Measurements from ENCODE around the gene FBXO24.
A peak's percentile ranks its signal among the peaks of the same experiment; 100 is the strongest.

Gene FBXO24

DNA sequence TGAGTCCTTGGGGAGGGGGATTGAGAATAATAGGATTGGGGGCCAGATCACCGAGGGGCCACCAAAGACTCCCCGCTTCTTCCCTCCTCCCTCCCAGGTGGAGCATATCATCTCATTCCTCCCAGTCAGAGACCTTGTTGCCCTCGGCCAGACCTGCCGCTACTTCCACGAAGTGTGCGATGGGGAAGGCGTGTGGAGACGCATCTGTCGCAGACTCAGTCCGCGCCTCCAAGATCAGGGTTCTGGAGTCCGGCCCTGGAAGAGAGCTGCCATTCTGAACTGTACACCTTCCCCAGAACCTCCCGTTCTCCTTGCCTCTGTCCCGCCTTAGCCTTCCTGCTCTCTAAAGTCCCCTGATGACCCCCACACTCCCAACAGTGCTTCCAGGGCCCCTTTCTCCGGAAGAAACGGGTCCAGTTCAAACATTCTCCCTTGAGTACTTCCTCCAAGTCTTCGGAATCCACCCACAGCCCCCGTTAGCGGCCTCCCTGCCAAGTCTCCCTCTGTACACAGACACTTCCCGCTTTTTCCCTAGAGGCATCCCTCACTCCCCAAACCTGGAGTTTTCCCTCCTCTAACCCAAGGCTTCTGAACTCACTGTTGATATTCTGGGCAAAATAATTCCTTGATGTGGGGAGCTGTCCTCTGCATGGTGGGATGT is 4.1 kb downstream of the FBXO24 start:
- no peak for DNase-seq (ENCODE audit: low read depth in 3 of 3, low spot score in 1 of 3)

DNA sequence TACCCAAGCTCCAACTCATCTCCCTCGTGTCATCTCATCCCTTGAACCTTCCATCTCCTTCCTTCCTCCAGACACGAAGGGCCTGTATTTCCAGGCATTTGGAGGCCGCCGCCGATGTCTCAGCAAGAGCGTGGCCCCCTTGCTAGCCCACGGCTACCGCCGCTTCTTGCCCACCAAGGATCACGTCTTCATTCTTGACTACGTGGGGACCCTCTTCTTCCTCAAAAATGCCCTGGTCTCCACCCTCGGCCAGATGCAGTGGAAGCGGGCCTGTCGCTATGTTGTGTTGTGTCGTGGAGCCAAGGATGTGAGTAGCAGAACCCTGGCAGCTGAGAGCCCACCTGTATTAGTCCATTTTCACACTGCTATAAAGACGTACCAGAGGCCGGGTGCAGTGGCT is 5.5 kb downstream of the FBXO24 start:
- no peak for DNase-seq (ENCODE audit: low read depth in 3 of 3, low spot score in 1 of 3)

DNA sequence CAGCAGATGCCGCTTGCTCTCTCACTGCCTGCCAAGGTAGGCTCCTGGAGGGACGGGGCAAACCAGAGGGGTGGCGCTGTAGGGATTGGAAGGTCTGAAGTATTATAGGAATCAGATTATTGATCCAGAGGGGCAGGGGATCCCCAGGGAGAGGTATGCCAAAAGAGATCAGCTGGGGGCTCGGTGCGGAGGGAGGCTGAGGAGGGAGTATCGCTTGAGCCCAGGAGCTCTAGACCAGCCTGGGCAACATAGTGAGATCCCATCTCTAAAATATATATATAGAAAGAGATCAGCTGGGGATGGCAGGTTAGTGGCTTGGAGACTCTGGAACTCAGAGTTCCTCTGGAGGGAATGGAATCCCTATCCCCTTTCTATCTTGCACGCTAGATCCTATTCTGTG is 9.1 kb downstream of the FBXO24 start:
- no peak for DNase-seq (ENCODE audit: low read depth in 3 of 3, low spot score in 1 of 3)

DNA sequence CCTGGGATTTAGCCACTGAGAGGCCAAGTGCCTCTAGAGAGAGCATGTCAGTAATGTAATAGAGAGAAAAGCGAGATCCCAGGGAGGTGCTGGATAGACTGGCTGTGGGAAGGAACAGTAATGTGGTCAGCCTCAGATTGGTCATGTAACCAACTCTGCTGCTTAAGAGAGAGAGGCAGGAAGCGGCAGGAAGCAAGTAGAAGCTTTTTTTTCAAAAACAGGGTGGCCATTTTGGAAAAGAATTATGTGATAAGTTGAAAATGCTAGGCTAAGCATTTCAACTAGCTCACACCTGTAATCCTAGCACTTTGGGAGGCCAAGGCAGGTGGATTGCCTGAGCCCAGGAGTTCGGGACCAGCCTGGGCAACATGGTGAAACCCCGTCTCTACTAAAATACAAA is 12.3 kb downstream of the FBXO24 start:
- DNase-seq (ENCODE audit: low read depth in 3 of 3, low spot score in 1 of 3) = no peak

DNA sequence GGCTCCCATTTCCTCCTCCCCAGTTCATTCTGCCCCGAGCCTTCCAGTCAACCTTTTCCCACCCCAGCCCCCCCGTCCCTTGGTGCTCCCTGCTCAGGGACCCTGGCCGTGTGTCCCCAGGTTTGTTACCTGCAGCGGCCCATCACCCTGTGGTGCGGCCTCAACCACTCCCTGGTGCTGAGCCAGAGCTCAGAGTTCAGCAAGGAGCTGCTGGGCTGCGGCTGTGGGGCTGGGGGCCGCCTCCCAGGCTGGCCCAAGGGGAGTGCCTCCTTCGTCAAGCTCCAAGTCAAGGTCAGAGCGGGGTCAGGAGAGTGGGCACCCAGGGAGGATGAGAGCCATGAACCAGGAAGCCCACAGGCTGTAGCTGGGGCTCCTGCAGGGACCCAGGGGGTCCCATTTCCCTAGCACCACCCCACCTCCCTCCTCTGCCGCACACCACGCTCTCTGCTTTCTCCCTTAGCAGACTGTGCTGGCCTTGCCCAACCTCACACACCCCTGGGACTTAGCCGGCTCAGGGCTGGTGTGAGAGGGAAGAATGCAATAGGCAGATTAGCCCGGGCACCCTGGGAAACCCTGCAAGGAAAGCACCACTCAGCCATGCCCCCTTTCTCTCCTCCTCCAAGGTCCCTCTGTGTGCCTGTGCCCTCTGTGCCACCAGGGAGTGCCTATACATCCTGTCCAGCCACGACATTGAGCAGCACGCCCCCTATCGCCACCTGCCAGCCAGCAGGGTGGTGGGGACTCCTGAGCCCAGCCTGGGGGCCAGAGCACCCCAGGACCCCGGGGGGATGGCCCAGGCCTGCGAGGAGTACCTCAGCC is 14.0 kb downstream of the FBXO24 start:
- no peak for DNase-seq (ENCODE audit: low read depth in 3 of 3, low spot score in 1 of 3)

DNA sequence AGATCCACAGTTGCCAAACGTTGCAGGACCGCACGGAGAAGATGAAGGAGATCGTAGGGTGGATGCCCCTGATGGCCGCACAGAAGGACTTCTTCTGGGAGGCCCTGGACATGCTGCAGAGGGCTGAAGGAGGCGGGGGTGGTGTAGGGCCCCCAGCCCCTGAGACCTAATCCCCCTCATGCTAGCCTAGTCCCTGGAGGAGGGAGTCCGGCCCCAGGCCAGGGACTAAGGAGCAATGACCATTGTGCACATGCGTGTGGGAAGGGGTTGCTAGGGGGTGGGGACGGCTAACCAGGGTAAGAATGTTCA is 14.6 kb downstream of the FBXO24 start:
- DNase-seq (ENCODE audit: low read depth in 3 of 3, low spot score in 1 of 3) = no peak

DNA sequence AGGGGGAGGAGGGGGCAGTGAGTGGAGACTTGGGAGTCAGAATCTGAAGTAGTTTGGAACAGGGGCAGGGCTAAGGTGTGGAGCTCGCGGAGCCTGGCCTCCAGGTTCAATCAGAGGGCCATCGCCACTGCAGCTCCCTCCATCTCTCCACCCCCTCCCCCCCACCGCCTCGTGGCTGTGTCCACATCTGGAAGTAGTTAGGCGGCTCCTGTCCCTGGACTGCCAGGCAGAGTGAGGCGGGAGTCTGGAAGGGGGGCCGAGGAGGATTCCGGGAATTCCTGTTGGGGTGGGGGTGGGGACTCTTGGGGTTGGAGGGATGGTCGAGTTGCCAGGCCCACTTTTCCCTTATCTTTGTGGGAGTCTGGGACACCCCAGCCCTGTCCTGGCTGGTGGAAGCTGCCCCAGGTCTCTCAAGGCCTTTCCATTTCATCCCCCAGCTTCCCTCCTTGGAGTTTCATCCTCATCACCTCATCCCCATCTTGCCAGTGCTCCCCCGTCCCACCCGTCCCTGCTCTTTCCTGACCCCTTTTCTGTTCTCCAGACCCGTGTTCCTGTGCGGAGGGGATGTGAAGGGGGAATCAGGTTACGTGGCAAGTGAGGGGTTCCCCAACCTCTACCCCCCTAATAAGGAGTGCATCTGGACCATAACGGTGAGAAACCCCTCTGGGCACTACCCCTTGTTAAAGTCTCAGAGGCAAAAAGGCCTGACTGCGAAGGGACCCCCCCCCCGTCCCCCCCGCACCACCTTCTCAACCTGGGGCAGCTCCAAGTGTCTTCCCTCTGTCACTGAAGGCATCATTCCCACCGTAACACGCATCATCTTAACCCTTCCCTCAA is 17.0 kb downstream of the FBXO24 start:
- DNase-seq (ENCODE audit: low read depth in 3 of 3, low spot score in 1 of 3) = no peak

DNA sequence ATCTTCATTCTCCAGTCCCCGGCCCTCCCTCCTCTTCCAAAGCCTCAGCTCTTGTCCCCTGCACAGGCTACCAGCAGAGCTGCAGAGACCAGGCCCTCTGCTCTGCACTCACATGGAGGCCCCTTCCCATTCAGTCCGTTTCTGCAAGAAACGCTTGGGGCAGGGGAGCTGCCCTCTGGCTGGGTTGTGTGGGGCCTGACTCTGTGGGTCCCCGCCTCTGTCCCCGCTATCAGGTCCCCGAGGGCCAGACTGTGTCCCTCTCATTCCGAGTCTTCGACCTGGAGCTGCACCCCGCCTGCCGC is 17.5 kb downstream of the FBXO24 start:
- DNase-seq (ENCODE audit: low read depth in 3 of 3, low spot score in 1 of 3) = no peak

DNA sequence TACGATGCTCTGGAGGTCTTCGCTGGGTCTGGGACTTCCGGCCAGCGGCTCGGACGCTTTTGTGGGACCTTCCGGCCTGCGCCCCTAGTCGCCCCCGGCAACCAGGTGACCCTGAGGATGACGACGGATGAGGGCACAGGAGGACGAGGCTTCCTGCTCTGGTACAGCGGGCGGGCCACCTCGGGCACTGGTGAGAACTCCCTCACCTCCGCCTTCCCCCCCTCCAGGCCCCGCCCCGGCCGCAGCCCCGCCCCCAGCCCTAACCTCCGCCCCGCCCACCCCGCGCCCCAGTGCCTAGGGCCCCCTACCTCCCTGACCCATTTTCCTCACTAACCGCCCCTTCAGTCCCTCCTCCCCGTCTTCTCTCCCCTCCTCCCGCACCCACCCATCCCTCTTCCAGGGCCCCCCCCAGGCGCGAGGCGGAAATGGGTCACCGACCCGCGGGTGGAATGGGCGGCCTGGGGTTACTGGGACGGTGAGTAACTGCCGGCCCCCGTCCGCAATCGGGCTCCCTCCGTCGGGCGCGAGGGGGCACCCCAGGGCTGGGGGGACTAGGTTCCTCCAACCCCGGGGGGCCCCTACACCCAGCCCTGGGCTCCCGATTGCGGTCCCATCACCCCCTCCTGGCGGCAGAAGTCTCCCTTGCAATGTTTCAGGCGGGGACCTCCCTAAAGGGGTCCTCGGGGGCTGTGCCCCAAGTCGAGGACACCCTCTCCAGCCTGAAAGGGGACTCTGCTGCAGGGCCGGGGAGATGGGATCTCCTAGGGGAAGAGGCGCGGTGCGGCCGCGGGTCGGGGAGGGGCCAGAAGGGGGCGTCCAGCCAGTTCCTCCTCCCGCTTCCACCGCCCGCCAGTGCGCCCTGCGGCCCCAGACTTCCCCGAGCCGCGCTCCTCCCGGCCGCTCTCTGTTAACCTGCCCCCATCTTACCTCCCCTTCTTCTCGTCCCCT is 18.2 kb downstream of the FBXO24 start:
- DNase-seq (ENCODE audit: low read depth in 3 of 3, low spot score in 1 of 3) = peak in 2 of 3 donors; percentile 50 to 59

DNA sequence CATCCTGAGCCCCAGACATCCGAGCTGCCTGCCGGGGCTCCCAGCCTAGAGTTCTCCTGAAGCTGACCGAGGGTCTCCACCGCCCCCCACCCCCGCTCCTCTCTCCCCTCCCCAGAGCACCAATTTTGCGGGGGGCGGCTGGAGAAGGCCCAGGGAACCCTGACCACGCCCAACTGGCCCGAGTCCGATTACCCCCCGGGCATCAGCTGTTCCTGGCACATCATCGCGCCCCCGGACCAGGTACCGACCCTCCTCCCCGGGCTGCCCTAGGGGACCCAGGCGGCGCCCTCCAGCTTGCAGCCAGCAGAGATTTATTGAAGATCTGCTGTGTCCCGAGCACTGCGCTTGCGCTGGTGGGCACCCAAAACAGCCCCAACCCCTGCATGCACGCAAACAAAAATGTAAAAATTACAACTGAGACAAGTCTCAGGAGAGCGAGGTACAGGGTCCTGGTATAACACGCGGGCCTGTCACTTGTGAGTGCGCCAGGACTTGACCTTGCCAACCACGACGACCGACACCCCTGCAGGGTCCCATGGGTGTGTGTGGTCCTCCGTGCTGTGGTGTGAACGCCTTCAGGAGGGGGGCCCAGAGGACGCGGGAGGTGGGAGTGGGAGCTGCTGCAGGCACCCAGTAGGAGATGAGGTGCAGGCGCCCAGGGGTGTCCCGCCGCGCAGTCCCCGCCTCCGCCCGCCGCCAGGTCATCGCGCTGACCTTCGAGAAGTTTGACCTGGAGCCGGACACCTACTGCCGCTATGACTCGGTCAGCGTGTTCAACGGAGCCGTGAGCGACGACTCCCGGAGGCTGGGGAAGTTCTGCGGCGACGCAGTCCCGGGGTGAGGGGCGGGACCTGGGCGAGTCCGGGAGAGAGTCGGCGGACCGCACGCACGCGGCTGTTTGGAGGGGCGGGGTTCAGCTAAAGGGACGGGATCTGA is 19.1 kb downstream of the FBXO24 start:
- no peak for DNase-seq (ENCODE audit: low read depth in 3 of 3, low spot score in 1 of 3)

DNA sequence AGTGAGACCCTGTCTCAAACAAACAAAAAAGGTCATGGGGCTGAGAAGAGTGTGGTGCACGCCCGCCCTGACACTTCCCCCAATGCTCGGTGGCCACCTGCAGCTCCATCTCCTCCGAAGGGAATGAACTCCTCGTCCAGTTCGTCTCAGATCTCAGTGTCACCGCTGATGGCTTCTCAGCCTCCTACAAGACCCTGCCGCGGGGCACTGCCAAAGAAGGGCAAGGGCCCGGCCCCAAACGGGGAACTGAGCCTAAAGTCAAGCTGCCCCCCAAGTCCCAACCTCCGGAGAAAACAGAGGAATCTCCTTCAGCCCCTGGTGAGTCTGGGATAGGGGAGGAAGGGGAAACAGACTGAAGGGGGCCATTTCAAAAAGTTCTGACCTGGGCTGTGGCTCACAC is 20.2 kb downstream of the FBXO24 start:
- no peak for DNase-seq (ENCODE audit: low read depth in 3 of 3, low spot score in 1 of 3)

DNA sequence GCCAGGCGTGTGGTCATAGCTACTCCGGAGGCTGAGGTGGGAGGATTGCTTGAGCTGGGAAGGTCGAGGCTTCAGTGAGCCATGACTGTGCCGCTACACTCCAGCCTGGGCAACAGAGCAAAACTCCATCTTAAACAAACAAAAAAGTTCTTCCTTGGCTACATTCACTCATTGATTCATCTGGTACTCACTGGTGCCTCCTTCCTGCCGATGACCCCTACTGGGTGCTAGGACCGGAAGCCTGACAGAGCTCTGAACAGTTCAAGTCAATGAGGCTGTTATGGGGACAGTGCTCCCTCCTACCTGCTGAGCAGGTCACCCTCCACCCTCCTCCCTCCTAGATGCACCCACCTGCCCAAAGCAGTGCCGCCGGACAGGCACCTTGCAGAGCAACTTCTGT is 21.0 kb downstream of the FBXO24 start:
- no peak for DNase-seq (ENCODE audit: low read depth in 3 of 3, low spot score in 1 of 3)

DNA sequence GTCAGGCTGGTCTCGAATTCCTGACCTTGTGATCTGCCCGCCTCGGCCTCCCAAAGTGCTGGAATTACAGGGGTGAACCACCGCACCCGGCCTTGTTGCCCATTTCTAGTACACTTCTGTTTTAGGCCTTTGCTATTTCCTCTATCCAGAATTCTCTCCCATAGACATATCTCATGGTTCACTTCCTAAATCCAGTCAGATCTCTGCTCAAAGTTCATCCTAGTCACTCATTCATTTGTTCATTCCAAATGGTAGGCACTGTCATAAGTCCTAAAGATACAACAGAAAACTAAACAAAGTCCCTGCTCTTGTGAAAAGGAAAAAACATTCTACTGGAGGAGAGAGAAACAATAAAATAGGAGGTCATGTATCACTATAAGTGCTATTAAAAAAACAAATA is 23.8 kb downstream of the FBXO24 start:
- no peak for DNase-seq (ENCODE audit: low read depth in 3 of 3, low spot score in 1 of 3)

DNA sequence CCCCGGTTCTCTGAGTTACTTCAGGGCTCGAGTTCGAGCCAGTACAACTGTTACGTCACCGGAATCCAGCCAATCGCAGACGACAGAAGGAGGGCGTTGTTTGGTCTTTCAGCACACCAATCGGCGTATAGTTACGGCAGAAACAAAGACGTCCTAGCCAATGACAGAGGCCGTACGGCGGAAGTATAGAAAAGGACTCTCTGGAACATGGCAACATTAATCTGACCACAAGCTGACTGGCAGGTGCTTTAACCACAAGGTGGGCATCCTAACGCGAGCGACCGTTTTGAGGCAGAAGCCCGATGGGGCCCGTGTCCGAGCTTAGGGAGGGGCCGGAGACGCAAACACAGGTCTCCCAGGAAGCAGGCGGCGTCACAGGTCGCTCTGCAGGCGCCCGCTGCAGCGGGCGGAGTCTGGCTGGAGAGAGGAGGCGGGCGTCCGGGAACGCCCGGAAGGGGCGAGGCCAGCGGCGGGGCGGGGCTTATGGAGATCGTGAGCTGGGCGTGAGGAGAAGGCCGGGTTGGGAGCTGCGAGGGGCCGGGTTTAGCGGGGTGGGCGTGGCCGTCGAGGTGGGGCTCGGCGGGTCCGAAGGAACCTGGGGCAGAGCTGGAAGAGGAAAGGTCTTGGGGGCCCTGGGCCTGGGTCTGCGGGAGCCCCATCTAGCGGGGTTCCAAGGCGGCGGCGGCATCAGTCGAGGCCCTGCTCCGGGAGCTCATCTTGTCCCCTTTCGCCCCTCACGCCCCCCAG is 26.0 kb downstream of the FBXO24 start, which contains the start of gene MOSPD3:
Gene MOSPD3 (plus strand): TSS at position 558 of the 747 bp plus-strand sequence. CDS start 252 bp downstream, outside the sequence.
- DNase-seq (ENCODE audit: low read depth in 3 of 3, low spot score in 1 of 3) = peak; percentile 93 to 98 (median 96)

DNA sequence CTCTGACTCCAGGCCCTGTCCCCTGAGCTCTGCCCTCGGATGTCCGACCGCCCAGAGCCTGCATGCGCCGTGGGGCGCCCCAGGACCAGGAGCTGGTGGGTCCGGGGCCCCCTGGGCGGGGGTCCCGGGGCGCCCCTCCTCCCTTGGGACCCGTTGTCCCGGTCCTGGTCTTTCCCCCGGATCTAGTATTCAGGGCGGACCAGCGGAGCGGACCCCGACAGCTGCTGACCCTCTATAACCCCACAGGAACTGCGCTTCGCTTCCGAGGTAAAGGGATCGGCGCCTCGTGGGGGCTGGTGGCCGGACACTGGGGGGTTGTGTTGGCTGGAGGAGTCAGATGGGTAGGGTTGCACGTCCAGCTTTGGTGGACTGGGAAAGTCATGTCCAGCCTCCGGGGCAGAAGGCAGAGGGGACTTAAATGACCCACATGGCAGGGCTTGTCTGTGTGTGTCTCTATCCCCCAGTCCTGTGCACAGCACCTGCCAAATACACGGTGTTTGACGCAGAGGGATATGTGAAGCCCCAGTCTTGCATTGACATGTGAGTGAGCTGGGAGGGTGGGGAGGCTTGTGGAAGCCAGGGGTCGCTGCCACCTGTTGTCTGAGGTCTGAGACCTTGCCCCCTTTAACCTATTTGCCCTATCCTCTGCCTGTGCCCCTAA is 26.7 kb downstream of the FBXO24 start:
- no peak for DNase-seq (ENCODE audit: low read depth in 3 of 3, low spot score in 1 of 3)

DNA sequence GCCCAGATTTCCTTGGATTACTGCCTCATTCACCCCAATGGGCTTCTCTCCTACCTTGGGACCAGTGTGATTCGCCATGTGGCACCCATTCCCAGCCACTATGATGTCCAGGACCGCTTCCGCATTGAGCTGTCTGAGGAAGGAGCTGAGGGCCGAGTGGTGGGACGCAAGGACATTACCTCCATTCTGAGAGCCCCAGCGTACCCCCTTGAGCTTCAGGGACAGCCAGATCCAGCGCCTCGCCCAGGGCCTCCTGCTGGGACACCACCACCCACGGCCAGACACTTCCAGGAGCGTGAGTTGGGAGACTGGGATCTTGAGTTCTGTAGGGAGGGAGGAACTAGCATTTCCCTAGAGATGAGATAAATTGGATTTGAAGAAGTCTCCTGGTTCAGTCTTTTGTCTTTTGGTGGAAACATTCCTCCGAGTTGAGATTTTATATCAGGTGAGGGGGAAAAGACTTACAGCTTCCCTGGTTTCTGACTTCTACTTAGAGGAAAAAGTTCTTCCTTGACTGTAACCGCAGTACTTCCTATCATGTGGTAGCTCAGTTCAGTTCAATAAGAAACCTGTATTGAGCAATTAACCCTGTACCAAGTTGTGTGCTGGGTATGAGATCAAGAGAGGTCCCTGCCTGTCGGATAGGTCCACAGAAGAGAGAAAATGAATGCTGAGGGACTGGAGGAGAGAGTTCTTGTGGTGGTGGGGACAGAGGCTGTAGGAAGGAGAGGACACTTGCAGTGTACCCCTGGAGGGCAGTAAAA is 27.5 kb downstream of the FBXO24 start:
- no peak for DNase-seq (ENCODE audit: low read depth in 3 of 3, low spot score in 1 of 3)

DNA sequence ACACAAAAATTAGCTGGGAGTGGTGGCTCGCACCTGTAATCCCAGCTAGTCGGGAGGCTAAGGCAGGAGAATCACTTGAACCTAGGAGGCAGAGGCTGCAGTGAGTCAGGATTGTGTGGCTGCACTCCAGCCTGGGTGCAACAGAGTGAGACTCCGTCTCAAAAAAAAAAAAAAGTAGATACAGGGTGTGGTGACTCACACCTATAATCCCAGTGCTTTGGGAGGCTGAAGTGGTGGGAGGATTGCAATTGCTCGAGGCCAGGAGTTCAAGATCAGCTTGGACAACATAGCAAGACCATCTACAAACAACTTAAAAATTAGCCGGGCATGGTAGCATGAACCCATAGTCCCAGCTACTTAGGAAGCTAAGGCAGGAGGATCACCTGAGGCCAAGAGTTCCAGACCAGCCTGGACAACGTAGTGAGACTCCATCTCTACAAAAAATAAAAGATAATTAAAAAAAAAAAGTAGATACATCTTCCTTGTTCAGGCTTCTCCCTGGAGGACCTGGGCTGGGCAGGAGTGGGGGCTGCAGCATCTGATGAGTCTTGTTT is 28.3 kb downstream of the FBXO24 start:
- no peak for DNase-seq (ENCODE audit: low read depth in 3 of 3, low spot score in 1 of 3)

DNA sequence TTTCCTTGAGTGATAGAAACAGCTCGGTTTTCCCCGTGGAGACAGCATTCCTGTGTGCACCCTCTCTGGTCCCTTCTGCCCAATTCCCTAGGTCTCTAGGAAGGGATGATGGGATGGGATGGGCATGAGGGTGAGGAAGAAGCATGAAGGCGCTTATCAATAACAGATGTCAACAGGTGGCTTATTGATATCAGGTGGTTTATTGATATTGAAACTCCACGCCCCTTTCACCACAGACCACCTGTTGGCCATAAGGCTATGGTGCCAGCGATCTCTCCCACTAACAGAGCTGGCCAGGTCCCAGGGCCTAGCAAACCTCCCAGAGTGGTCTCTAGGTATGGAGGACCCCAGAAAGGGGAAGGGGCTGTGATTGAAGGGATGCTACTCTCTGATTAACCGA is 34.1 kb downstream of the FBXO24 start:
- DNase-seq (ENCODE audit: low read depth in 3 of 3, low spot score in 1 of 3) = no peak
